AG04450 (cell line): Measurements from ENCODE around the gene TRIM41. TPM values are rescaled to one million over a fixed set of nuclear protein-coding genes. Genes with fewer than 3 reads are reported as not detected.
"Not testable (repeated sequence)": the region's sequence is repeated elsewhere in the genome, so short reads cannot be mapped to it uniquely, and the experiment has no call there.

Source experiments
- CTCF ChIA-PET: fragments of 300-600, 350-600 bp; formaldehyde crosslinking; extraction: SDS; loops from one replicate; lab custom pipeline; 2022; ENCODE audit warnings: antibody characterized with exemption, inconsistent platforms; lab: Charles Lee
- POLR2A ChIA-PET: fragments of 350-600 bp; formaldehyde crosslinking; extraction: SDS; loops from one replicate; lab custom pipeline; 2021; ENCODE audit warnings: antibody characterized with exemption, inconsistent platforms; lab: Yijun Ruan, JAX
- DNase-seq: peaks from one replicate; pipeline ENCODE4 v3.0.0-alpha.2; 2011; ENCODE audit warnings: low read depth, low spot score
- H3K27ac ChIP-seq: one replicate; pipeline ENCODE4 v1.5.1; 2012; ENCODE audit warnings: low read depth, low read length, control low read depth
- H3K27me3 ChIP-seq: one replicate; pipeline ENCODE4 v1.6.0; 2012; ENCODE audit warnings: low read length; ENCODE audit not compliant: control insufficient read depth, insufficient read depth
- H3K4me3 ChIP-seq: 2 replicates; pipeline ENCODE4 v1.5.1; 2011; ENCODE audit warnings: mild to moderate bottlenecking, low read depth, low read length, control low read depth
- H3K9me3 ChIP-seq: 2 replicates; pipeline ENCODE4 v1.5.1; 2012; ENCODE audit warnings: low read length; ENCODE audit not compliant: control insufficient read depth, insufficient read depth
- polyA plus RNA-seq: library from polyadenylated mRNA; depleted of rRNA; stranded (reverse); fragments of >200 nt; gene quantifications from 2 replicates; pipeline ENCODE4 v1.2.3, GENCODE V29; 2011
- TF ChIP-seq, protein P1 (sequence below): IDR thresholded peaks from 2 replicates; pipeline ENCODE4 v1.5.1; 2011; ENCODE audit warnings: low read depth, low read length, control low read depth, inconsistent platforms

Gene TRIM41
- polyA plus RNA-seq, 1 experiment = 11.5 TPM

DNA sequence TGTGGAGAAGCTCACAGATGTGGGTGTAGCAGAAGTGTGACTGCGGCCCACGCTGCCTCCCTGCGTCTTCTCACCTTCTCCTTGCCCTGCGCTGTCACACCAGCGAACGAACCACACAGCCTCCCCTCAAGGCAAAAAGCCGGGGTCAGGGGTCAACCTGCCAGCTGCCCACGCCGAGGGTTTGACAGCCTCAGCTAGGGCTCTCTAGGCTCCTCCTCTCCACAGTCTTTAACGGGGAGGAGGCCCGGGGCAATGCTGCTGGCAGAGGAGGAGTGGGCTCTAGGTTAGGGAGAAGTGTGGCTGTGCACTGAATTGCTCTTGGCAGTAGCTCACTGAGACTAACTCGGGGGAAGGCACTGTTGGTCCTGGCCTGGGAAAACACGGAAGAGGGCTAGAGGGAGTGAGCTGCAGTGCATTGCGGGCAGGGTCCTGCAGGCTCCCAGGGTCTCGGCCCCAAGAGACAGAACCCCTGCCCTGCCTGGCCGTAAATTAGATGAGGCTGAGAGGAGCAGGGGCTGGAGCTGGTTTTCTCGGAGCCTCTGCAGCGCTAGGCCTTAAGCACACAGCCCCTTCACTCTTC is 42.1 kb downstream of the TRIM41 start:
- POLR2A ChIA-PET = no interaction called here
- no peak overlapping the region for H3K27ac ChIP-seq
- H3K4me3 ChIP-seq = no peak overlapping the region
- H3K9me3 ChIP-seq = peaks cover 3% of the 10 kb centered on the region
- no peak for DNase-seq
- CTCF ChIA-PET = no interaction called here
- no peaks in the 10 kb centered on the region for H3K27me3 ChIP-seq
- TF ChIP-seq, protein P1, sequence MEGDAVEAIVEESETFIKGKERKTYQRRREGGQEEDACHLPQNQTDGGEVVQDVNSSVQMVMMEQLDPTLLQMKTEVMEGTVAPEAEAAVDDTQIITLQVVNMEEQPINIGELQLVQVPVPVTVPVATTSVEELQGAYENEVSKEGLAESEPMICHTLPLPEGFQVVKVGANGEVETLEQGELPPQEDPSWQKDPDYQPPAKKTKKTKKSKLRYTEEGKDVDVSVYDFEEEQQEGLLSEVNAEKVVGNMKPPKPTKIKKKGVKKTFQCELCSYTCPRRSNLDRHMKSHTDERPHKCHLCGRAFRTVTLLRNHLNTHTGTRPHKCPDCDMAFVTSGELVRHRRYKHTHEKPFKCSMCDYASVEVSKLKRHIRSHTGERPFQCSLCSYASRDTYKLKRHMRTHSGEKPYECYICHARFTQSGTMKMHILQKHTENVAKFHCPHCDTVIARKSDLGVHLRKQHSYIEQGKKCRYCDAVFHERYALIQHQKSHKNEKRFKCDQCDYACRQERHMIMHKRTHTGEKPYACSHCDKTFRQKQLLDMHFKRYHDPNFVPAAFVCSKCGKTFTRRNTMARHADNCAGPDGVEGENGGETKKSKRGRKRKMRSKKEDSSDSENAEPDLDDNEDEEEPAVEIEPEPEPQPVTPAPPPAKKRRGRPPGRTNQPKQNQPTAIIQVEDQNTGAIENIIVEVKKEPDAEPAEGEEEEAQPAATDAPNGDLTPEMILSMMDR = no peak

DNA sequence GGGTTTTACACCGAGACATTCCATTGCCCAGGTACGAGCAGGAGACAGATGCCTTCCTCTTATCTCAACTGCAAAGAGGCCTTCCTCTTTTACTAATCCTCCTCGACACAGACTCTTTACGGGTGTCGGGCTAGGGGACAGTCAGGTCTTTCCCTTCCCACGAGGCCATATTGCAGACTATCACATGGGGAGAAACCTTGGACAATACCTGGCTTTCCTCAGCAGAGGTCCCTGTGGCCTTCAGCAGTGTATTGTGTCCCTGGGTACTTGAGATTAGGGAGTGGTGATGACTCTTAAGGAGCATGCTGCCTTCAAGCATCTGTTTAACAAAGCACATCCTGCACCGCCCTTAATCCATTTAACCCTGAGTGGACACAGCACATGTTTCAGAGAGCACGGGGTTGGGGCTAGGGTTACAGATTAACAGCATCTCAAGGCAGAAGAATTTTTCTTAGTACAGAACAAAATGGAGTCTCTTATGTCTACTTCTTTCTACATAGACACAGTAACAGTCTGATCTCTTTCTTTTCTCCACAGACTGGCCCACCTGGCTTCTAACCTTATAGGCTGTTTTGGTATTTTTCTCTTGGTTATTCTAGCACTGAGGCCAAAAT is 44.3 kb downstream of the TRIM41 start:
- DNase-seq, H3K27ac ChIP-seq, H3K27me3 ChIP-seq, H3K4me3 ChIP-seq, POLR2A ChIA-PET, CTCF ChIA-PET, H3K9me3 ChIP-seq: not testable (repeated sequence)

DNA sequence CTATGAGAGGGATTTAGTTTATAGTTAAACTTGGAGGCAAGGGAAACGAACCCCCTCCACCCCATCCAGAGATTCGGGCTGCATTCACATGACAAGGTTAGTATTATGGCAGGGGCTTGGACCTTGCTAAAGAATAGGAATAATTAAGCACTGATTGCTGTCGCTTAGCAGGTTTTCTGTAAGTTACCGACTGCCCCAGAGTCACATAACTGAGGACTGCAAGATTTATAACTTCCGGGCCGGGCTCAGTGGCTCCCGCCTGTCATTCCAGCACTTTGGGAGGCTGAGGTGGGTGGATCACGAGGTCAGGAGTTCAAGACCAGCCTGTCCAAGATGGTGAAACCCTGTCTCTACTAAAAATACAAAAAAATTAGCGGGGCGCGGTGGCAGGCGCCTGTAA is 44.8 kb downstream of the TRIM41 start:
- H3K9me3 ChIP-seq, POLR2A ChIA-PET, H3K27ac ChIP-seq, H3K27me3 ChIP-seq, H3K4me3 ChIP-seq, DNase-seq, CTCF ChIA-PET: not testable (repeated sequence)

DNA sequence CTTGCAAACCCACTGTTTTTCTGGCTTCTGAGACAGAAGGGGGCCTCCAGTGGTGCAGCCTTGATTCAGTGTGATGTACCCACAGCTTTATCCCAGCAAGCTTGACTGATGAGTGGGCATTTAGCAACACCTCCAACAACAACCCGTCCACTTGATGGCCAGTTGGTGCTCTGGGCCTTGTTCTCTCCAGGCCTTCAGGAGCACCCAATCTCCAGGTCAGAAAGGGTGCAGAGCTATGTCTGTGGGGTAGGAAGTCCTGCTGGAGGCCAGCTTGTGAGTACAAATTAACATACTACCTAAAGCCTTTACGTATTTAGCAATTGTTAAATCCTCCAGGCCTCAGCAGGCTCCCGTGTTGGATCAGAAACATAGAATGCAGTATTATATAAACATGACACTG is 48.0 kb downstream of the TRIM41 start:
- Histone ChIP-seq H3K4me3 (no peak overlapping the region), H3K9me3 (no peaks in the 10 kb centered on the region), H3K27ac (no peak overlapping the region), H3K27me3 (no peaks in the 10 kb centered on the region)
- TF ChIP-seq, protein P1 = no peak
- POLR2A ChIA-PET = no interaction called here
- no peak for DNase-seq
- CTCF ChIA-PET = no interaction called here

DNA sequence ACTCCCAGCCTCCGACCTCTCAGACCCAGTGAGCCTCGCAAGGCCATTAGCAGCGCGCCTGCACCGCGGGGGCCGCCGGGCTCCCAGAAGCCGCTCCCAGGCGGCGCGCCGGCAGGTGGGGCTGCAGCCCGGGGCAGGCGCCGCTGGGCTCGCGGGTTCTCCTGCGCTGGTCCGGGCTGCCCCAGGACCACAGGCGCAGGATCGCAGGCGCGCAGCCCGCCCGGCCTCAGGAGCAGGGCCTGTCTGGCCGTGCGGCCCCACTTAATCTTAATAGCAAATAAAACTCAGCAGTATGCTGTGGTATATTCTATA is 50.3 kb downstream of the TRIM41 start:
- H3K4me3 ChIP-seq, H3K9me3 ChIP-seq, H3K27me3 ChIP-seq, POLR2A ChIA-PET, DNase-seq, H3K27ac ChIP-seq: not testable (repeated sequence)
- CTCF ChIA-PET = interaction anchor here (0.6 kb wide), 1 partner anchor 483 kb away, joined by 6 read pairs; no protein-coding TSS in a partner anchor

DNA sequence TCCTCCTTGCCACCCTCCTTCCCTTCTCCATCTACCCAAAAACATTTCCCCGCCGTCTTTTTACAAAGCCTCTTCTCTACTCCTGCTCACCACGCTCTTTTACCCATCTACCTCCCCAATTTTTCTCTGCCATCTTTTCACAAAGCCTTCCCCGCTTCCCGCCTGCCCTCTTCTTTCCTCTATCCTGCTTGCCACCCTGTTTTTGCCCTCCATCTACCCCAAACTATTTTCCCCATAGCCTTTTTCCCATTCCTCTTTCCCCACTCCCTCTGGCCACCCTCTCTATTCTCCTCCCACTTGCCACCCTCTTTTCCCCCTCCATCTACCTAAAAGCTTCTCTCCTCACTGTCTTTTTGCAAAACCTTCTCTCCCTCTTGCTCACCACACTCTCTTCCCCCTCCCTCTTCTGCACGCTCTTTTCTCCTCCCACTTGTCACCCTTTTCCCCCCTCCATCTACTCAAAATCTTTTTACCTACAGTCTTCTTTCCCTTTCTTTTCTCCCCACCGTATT is 57.2 kb downstream of the TRIM41 start:
- H3K27ac ChIP-seq = no peak overlapping the region
- ChIA-PET POLR2A (no interaction called here), CTCF (no interaction called here)
- no peaks in the 10 kb centered on the region for H3K27me3 ChIP-seq
- TF ChIP-seq, protein P1 = no peak
- DNase-seq = no peak
- peaks cover 6% of the 10 kb centered on the region; the same call in 1 of the 2 replicates for H3K9me3 ChIP-seq
- no peak overlapping the region for H3K4me3 ChIP-seq
